NCI-H128 (cell line): Measurements from ENCODE around the gene SLC1A2.

Source experiments
- DNase-seq: peaks from one replicate; lab custom pipeline; 2025; ENCODE audit not compliant: unreplicated experiment; lab: John Stamatoyannopoulos, UW

The SLC1A2 gene

DNA sequence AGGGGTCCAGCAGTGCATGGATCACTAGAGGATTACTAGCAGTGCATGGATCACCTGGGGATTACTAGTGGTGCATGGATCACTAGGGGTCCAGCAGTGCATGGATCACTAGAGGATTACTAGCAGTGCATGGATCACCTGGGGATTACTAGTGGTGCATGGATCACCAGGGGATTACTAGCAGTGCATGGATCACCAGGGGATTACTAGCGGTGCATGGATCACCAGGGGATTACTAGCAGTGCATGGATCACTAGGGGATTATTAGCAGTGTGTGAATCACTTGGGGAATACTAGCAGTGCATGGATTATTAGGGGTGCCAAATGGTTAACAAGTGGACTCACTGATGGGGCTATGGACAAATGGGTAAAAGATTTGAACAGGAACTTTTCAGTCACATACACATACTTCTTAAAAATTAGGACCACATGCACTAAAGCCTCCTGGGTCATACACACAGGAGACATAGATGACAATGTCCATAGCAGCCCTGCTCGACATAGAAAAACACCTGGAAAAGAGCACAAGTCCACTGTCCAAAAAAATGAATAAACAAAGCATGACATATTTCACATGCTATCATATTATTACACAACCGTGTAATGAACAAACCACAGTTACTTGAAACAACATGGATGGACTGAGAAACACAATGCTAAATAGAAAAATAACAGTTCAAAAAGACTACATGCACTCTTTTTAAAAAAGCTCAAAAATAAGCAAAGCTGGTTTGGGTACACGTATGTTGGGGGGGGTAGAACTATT lies 170.6 kb downstream of the SLC1A2 start:
- DNase-seq = no peak

GRCh38 chr11:35247863-35248262 lies 171.5 kb downstream of the SLC1A2 start:
- DNase-seq = no peak

DNA sequence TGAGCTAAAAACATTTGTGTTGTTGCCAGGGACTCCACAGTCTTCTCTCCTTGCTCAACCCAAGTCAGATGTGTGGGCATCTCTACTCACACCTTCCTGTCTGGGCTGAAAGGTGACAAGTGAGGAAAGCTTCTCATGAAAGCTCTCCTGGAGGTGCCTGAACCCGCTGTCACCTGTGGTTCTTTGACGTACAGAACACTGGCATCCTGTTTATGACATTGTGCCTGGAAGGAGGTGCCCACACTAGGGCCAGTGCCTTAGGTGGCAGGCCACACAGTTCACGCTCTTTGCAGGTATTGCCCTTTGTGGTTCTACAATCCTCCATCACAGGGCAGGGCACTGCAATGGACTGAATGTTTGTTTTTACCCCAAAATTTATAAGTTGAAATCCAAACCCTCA lies 171.9 kb downstream of the SLC1A2 start:
- no peak for DNase-seq

DNA sequence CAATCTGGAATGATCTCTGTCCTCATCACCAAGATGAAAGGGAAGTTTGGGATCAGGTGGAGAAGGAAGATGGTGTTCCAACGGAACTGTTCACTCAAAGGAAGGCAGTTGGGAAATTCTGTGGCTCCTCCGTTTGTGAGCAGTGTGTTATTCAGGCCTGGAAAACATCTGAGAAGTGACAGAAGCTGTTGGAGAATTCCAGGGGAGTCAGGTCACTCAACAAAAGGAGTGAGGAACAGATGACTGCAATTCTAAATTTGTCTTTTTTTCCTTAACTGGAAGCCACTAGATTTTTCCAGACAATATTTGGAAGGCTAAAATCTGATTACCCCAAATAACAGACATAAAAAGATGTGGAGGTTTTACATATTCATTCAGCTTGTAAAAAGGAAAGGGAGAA lies 172.6 kb downstream of the SLC1A2 start:
- DNase-seq = no peak

DNA sequence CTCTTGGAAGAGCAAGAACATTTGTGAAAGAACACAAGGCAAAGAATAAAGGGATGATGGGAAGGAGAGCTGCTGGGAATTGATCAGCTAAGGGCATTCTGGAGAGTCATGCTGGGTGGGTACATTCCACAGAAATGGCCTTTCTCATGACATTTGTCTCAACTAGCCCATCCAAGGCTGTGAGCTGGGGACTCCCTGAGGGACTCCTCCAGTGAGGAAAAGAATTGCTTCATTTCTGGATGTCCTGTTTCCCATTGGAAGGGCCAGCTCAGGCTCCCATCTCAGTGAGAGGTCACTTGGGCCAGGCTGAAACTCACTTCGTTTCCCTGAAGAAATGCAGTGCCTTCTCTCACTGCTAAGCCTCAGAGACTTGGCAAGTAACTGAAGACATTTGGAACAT lies 173.6 kb downstream of the SLC1A2 start:
- no peak for DNase-seq

DNA sequence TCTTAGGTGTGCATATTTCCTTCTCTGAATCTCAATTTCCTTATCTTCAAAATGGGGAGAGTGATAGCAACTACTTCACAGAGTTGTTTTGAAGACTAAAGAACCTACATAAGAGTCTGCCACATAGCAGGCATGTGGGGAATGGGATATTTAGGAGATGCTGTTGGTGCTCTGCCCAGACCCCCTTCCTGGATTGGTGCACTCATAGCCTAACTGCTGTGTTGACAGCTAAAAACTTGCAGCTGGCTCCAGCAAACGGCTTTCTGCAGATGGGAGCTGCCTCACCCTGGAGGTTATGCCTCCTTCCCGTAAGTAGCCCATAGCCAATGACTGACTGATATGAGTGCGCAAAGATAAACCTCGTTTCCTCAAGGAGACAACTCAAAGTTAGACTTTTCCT lies 174.3 kb downstream of the SLC1A2 start:
- no peak for DNase-seq

DNA sequence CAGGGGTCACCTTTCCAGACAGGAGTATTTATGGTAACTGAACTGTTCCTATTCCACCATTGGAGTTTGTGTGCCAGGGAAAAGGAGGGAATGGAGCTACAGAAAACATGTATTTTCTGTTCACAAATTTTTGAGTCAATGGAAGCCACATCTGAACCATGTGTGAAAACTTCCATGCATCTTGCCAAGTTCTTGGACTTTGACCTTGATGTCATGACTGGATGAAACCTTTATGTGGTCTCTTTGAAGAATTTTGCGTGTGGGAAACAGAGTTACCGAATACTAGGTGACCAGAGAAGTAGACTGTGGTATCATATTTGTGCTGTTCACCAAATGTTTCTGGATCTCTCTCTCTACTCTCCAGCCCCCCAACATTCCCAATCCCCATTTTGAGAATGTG lies 175.6 kb downstream of the SLC1A2 start:
- DNase-seq = no peak

DNA sequence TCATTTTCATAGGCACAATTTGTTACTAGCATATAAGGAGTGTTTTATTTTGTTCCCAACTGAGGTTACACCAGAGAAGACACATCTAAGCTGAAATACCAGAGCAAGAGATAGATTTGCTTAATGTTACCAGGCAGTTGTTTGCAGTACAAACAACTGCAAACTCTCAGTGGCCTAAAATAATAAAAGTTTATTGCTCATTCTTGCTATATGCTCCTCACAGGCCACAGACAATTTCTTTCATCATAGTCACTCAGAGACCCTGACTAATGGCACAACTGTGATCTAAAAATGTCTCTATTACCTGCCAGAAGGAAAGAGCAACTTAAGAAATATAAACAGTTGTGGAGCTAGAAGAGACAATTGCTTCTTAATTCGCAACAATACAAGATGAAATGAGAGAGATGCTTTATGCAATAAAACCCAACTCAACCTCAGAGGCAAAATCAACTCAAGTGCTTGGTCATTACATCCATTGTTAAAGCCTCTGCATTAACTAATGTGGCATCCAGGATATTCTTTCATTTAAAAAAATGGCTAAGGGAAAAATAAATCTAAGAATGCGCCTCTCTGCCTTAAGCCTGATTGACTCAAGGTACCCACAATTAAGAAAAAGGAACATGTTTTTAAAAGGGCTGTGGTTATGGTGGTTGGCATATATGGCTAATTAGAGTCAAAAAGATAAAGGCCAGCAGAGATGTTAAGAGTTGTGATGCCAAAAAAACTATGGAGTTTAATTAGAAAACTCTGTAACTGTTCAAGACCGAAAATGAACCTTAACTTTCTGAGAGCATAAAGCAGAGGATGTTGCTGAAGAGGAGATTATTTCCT lies 176.7 kb downstream of the SLC1A2 start:
- no peak for DNase-seq

- no peak for DNase-seq
These were observed 177.8 kb downstream of the SLC1A2 start for GRCh38 chr11:35241531-35241930.

DNA sequence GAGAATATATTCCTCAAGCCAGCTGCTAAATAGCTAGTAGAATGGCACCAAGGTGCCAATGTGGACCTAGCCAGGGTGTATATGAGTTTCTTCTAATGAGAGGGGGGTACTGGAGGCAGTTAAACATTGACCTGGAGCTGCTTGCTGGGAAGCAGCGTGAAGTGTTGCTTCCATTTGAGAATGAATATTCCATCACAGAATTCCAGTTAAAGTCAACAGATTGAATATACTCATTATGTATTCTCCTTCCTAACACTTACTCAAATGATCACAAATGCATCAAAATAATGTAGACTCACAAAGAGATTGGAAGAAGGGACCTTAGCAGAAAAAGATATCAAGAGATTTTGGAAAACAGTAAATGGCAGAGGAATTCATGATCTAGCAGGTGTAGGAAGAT lies 178.3 kb downstream of the SLC1A2 start:
- no peak for DNase-seq

DNA sequence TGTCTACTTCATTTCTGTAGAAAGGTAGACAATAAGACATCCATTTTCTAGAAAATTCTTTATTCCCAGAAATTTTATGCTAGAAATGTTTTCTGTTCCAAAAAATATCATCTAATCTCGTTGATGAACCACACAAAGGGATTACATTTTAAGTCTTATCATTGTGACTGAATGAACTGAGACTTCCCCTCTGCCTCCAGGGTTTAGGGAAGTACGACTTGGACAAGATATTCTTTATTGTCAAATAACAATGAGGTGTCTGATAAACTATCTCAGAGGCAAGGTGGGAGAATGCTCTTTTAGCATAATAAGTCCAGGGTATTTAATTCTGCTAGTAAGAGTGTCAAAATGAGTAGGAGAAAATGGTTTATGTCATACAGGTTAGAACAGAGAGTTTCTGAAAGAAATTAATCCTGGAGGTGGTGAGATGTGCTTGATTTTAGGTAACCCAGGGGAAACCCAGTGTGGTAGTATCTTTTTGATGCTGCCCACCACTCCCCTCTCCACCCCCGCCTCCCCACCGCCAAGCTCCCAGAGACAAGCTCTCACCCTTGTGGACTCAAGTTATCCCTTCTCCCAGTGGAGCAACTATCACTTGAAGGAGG lies 179.8 kb downstream of the SLC1A2 start:
- DNase-seq = no peak

GRCh38 chr11:35238882-35239281 lies 180.5 kb downstream of the SLC1A2 start:
- DNase-seq = no peak

DNA sequence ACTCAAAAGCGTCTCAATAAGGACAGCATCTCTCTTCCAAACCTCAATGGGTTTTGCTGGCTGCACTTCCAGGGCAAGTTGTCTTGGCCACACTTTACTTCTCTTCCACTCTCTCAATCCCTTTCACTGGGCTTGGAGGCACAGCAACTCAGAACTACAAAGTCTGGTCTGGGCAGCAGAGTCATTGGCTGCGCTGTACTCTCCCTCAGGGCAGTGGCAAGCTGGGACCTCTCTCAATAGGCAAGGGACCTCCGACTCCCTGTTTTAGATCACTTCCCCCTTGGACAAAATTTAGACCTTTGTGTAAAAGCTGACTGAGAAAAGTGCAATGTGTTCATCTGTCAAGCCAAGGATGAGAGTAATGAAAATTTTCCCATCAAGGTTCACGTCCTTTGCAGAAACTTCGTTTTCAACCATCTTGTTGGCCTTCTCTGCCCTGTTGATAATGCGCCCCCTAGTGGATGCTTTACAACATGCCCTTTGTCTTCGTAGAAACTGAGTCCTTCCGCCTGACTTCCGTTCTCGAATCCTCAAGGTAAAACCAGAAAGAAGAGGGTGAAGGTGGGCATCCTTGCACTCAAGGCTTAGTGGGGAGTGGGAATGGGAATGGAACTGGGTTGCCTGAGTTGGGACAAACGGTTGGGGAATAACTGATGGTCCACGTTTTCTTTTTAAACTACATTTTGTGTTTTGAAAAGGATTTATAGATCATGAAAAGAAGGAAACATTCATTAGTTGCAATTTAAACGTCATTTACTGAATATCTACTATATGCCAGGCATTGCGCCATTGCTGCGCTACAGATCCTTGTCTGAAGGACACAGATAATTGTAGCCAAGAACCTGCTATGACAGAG lies 181.3 kb downstream of the SLC1A2 start:
- DNase-seq = no peak

- DNase-seq = no peak
These were observed 182.0 kb downstream of the SLC1A2 start for GRCh38 chr11:35237351-35237750.

GRCh38 chr11:35236667-35237003 lies 182.7 kb downstream of the SLC1A2 start:
- DNase-seq = no peak

DNA sequence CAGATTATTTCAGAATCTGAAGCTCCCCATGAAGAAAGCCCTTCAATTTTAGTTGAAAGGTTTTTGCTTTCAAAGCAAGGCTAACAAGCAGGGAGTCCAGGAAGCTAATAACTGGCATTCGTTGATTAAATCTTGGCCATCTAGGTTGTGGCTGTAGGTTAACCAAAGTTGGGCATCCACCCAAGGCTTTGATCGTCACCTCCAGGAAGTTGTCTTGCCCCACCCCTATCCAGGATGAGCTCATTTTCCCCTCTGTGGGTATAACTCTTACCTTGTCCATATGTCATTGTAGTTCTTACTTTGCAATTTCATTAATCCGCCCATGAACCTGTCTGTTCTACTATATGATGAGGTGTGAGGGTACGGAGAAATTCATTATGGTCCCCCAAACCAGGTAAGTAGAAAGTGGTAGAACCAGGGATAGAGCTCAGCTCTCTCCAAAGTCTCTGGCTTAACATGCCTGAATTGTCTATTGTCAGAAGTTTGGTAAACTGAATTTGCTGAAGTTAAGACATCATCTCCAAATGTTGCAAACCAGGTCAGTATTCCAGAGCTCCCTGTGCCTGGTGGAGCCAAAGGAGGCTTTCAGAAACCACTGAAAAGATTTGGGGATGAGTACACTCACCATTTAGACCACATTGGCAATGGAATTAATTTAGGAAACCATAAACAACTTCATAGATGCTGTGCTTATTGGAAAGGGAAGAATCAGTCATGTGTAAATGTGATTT lies 183.3 kb downstream of the SLC1A2 start:
- DNase-seq = no peak

DNA sequence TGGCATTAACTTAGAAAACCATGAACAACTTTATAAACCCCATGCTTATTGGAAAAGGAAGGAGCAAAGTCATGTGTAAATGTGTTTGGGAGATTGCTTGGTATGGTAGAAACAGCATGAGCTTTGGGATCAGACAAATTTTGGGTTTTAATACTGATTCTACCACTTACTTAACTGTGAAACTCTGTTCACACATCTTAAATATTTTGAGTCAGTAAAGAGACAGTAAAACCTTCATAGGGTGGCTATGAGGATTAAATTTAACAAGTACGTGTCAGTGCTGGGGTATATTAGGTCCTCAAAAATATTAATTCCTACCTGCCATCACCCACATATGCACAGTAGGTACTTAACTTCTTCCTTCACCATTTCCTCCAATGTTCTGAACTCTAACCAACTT lies 183.9 kb downstream of the SLC1A2 start:
- no peak for DNase-seq

DNA sequence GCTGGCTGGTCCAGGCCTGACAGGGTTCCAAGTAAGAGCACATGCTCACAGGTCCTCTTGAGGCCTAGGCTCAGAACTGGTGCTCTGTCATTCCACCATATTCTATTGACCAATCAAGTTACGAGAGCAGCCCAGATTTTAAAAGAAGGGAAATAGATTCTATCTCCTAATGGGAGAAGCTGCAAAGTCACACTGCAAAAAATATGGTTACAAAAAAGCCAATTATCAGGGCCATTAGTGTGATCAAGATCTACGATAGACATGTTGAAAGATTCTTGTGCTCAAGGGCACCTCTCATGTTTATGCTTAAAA lies 184.2 kb downstream of the SLC1A2 start:
- no peak for DNase-seq

- no peak for DNase-seq
These were observed 184.8 kb downstream of the SLC1A2 start for GRCh38 chr11:35234460-35235156.

DNA sequence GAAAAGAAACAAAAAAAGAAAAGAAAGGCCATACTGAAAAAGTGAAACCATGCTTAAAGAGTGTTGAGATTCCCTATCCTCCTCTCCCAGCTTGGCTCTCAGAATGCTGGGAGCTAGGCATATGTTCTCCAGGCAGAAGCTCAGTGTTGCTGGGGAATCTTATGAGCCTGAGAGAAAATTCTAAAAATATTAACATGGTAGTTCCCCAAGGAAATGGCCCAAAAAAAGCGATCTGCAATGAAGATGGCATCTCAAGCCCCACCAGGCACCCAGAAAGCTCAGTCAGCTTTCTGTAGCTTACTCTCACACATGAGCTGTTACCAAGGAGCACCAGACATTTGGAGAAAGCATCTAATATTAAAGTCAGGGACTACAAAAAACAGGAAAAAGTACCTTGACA lies 185.8 kb downstream of the SLC1A2 start:
- DNase-seq = no peak
